ENCODE results near the gene HSP90AB1. TPM values are rescaled to one million over a fixed set of nuclear protein-coding genes. Genes with fewer than 3 reads are reported as not detected.

The HSP90AB1 gene
- total RNA-seq, 4 donors from 2014 or later: 433 to 696 (median 601) TPM

GRCh38 chr6:44275271-44275748, 28.4 kb downstream of the HSP90AB1 start:
- Histone ChIP-seq H3K4me3 (peak overlapping the region in 2 of 4 donors; percentile 42 to 63), H3K4me1 (peaks cover 8 to 26% (median 18%) of the 10 kb centered on the region in 3 donors)

DNA sequence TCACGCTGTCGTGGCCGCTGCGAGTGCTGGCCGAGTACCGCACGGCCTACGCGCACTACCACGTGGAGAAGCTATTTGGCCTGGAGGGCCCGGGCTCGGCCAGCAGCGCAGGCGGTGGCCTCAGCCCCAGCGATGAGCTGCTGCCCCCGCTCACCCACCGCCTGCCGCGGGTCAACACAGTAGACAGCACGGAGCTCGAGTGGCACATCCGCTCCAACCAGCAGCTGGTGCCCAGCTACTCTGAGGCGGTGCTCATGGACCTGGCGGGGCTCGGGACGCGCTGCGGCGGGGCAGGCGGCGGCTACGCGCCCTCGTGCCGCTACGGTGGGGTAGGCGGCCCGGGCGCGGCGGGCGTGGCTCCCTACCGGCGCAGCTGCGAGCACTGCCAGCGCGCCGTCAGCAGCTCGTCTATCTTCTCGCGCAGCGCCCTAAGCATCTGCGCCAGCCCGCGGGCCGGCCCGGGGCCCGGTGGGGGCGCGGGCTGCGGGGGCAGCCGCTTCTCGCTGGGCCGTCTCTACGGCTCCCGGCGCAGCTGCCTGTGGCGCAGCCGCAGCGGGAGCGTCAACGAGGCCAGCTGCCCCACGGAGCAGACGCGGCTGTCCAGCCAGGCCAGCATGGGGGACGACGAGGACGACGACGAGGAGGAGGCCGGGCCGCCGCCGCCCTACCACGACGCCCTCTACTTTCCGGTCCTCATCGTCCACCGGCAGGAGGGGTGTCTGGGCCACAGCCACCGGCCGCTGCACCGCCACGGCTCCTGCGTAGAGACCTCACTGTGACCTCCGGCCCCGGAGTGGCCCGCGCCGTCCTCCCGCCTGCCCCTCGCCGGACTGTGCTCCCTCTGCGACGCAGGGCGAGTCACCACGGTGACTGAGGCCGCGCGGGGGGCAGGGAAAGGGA, 29.1 kb downstream of the HSP90AB1 start:
- Histone ChIP-seq H3K36me3 (no peaks in the 10 kb centered on the region), H3K9me3 (no peaks in the 10 kb centered on the region), H3K27ac (no peak overlapping the region), H3K4me1 (peaks cover 8 to 19% (median 11%) of the 10 kb centered on the region in 3 donors), H3K27me3 (peaks cover 0 to 97% (median 5%) of the 10 kb centered on the region in 4 donors), H3K4me3 (peak overlapping the region; percentile 5 to 63 (median 26))
- 23 to 31% methylated on average over 13 to 24 of the region's 109 CpGs for WGBS, 2 donors
- DNase-seq: no peak
- intact Hi-C loops (cut with DNase I): no loop called here
- no peak for TF ChIP-seq CTCF (IDR thresholded peaks at IDR 0.05)
- no peak for TF ChIP-seq POLR2A (IDR thresholded peaks at IDR 0.05)

More at GRCh38 chr6:44275271-44275748, 28.4 kb downstream of the HSP90AB1 start:
- Histone ChIP-seq H3K9me3 (no peaks in the 10 kb centered on the region), H3K27me3 (peaks cover 0 to 99% (median 5%) of the 10 kb centered on the region in 4 donors), H3K27ac (no peak overlapping the region), H3K36me3 (no peaks in the 10 kb centered on the region)
- no peak for TF ChIP-seq CTCF (IDR thresholded peaks at IDR 0.05)
- TF ChIP-seq POLR2A (IDR thresholded peaks at IDR 0.05): no peak
- intact Hi-C loops (cut with DNase I): no loop called here
- no peak for DNase-seq
- 84 to 87% methylated on average over 31 to 44 of the region's 59 CpGs for whole genome bisulfite sequencing, 2 donors

DNA sequence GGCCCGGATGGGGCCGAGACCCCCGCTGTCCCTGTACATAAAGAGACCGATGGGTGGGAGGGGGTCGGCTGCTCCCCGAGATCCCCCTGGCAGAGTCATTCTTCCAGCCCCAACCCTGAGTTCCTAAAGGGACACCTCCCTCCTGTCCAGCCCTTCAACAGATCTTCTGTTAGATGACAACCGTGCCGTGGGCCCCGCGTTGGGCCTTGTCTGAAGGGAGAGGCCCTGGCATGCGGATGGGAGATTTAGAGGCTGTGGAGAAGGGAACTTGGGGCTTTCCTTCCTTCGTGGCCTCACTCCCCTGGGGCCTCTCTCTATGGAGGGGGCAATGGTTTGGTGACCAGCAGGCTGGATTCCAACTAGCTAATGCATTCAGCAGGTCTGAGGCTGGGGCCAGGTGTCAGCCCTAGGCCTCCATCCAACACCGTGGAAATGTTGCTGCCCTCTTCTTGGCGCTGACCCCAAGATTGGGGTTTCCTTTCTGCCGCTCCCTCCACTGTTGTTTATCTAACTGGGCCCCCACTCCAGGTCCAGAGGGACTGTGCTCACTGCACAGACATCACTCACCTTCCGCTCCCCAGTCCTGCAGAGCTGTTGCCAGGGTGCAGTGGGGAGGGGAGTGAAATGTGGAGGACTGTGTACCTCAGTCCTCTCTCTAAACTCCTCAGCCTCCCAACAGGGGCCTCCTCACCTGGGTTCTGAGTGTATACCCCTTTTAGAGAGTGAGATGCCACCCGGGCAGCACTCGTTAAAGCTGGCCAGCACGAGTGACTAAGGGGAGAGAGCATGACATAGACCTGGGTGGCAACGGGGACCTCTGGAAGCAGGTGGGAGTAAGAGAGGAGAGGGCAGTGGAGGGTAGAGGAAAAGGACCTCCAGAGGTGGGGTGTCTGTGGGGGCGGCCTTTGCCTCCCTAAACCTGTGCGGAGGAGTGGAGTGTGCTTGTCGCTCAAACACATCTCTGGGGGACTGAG, 30.1 kb downstream of the HSP90AB1 start:
- WGBS, 2 donors: 80 to 95% methylated on average over 4 to 14 of the region's 23 CpGs
- intact Hi-C loops (cut with DNase I): no loop called here
- no peak for TF ChIP-seq POLR2A (IDR thresholded peaks at IDR 0.05)
- no peak for TF ChIP-seq CTCF (IDR thresholded peaks at IDR 0.05)
- H3K4me1 ChIP-seq: peaks cover 8 to 15% (median 10%) of the 10 kb centered on the region in 3 donors
- H3K36me3 ChIP-seq: no peaks in the 10 kb centered on the region
- H3K9me3 ChIP-seq: no peaks in the 10 kb centered on the region
- no peak overlapping the region for H3K27ac ChIP-seq
- H3K4me3 ChIP-seq: no peak overlapping the region
- DNase-seq: no peak
- H3K27me3 ChIP-seq: peaks cover 0 to 89% (median 2%) of the 10 kb centered on the region in 4 donors

DNA sequence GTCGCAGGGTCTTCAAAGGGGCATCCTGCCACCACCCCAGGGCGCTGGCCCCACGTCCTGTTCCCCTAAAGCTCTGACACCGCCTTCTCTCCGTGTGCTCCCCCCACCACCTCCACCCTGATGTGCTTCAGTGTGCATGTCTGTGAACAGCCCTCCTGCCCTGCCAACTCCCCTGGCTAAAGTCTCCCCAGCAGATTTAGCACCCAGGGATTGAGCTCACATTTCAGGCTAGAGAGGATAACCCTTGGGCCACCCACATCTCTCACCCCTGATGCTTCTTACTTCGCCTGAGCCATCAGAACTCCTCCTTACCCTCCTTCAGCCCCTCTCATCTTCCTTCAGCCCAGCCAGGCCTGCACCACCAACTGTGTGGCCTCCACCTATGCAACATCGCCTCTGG, 30.9 kb downstream of the HSP90AB1 start:
- Histone ChIP-seq H3K27ac (no peak overlapping the region), H3K27me3 (peaks cover 0 to 87% (median 2%) of the 10 kb centered on the region in 4 donors), H3K4me3 (no peak overlapping the region), H3K4me1 (peaks cover 8 to 15% (median 10%) of the 10 kb centered on the region in 3 donors), H3K36me3 (no peaks in the 10 kb centered on the region), H3K9me3 (no peaks in the 10 kb centered on the region)
- DNase-seq: no peak
- WGBS, 2 donors: 74 to 79% methylated on average over 7 of the region's 7 CpGs
- TF ChIP-seq CTCF (IDR thresholded peaks at IDR 0.05): no peak
- no peak for TF ChIP-seq POLR2A (IDR thresholded peaks at IDR 0.05)
- intact Hi-C loops (cut with DNase I): no loop called here
